Neuronal stem cell (in vitro differentiated cells): ENCODE data around the gene TSTD1.
"Not testable (repeated sequence)": the region's sequence is repeated elsewhere in the genome, so short reads cannot be mapped to it uniquely, and the experiment has no call there.

ENCODE experiments used
- DNase-seq: peaks from one replicate; pipeline ENCODE4 v3.0.0-alpha.2; 2013; ENCODE audit warnings: low spot score
- H2AFZ ChIP-seq: one replicate; pipeline ENCODE4 v1.6.1; 2013; ENCODE audit warnings: mild to moderate bottlenecking, low read length, inconsistent platforms
- H2AK5ac ChIP-seq: 2 replicates; pipeline ENCODE4 v1.6.1; 2013; ENCODE audit warnings: low read depth, mild to moderate bottlenecking, inconsistent platforms, low read length, moderate library complexity, mixed read lengths
- H2BK120ac ChIP-seq: 2 replicates; pipeline ENCODE4 v1.6.1; 2013; ENCODE audit warnings: low read depth, mild to moderate bottlenecking, inconsistent platforms, low read length, moderate library complexity, mixed read lengths
- H2BK12ac ChIP-seq: one replicate; pipeline ENCODE4 v1.6.1; 2013; ENCODE audit warnings: low read length, inconsistent platforms
- H2BK15ac ChIP-seq: 2 replicates; pipeline ENCODE4 v1.6.1; 2013; ENCODE audit warnings: mild to moderate bottlenecking, low read length, inconsistent platforms, mixed read lengths
- H2BK5ac ChIP-seq: one replicate; pipeline ENCODE4 v1.6.1; 2013; ENCODE audit warnings: inconsistent platforms, mild to moderate bottlenecking, low read length, moderate library complexity
- H3K14ac ChIP-seq: one replicate; pipeline ENCODE4 v1.6.1; 2013; ENCODE audit warnings: low read length, inconsistent platforms
- H3K18ac ChIP-seq: 2 replicates; pipeline ENCODE4 v1.6.1; 2013; ENCODE audit warnings: low read length, inconsistent platforms
- H3K23ac ChIP-seq: 2 replicates; pipeline ENCODE4 v1.6.1; 2013; ENCODE audit warnings: low read depth, mild to moderate bottlenecking, mixed read lengths, low read length, inconsistent platforms; ENCODE audit not compliant: poor library complexity
- H3K27ac ChIP-seq: replicated peaks from 3 replicates; pipeline ENCODE4 v1.5.1; 2013; ENCODE audit warnings: low read length, inconsistent platforms
- H3K27me3 ChIP-seq, 3 experiments: 2 replicates each; pipeline ENCODE4 v1.6.1; 2013; ENCODE audit warnings: low read length in 3 of 3, mild to moderate bottlenecking in 2 of 3, inconsistent platforms in 1 of 3, low read depth in 1 of 3, mixed read lengths in 1 of 3, moderate library complexity in 1 of 3; ENCODE audit not compliant: control insufficient read depth in 3 of 3, insufficient read depth in 3 of 3
- H3K36me3 ChIP-seq, 2 donors: replicated peaks in 1 of 2; 2 replicates each; pipeline ENCODE4 v1.6.1; 2013; ENCODE audit warnings: low read length in 2 of 2; ENCODE audit not compliant: control insufficient read depth in 2 of 2, insufficient read depth in 2 of 2
- H3K4ac ChIP-seq: 2 replicates; pipeline ENCODE4 v1.6.1; 2013; ENCODE audit warnings: inconsistent platforms, mild to moderate bottlenecking, low read length, moderate library complexity
- H3K4me1 ChIP-seq, 2 donors: 1 replicate in 1 of 2; 2 replicates in 1 of 2; pipeline ENCODE4 v1.6.1; 2013; ENCODE audit warnings: low read length in 2 of 2, low read depth in 1 of 2; ENCODE audit not compliant: control insufficient read depth in 2 of 2, insufficient read depth in 1 of 2
- H3K4me2 ChIP-seq: one replicate; pipeline ENCODE4 v1.6.1; 2013; ENCODE audit warnings: mild to moderate bottlenecking, low read length, inconsistent platforms; ENCODE audit not compliant: insufficient read depth, poor library complexity, severe bottlenecking
- H3K4me3 ChIP-seq, 2 donors: 2 replicates each; pipeline ENCODE4 v1.5.1; 2013; ENCODE audit warnings: low read length in 2 of 2, mild to moderate bottlenecking in 2 of 2, inconsistent platforms in 1 of 2, moderate library complexity in 1 of 2
- H3K79me1 ChIP-seq: one replicate; pipeline ENCODE4 v1.6.1; 2013; ENCODE audit warnings: low read depth, mild to moderate bottlenecking, inconsistent platforms, low read length, moderate library complexity
- H3K9ac ChIP-seq: one replicate; pipeline ENCODE4 v1.6.1; 2013; ENCODE audit warnings: mild to moderate bottlenecking, low read depth, low read length, inconsistent platforms; ENCODE audit not compliant: poor library complexity
- H3K9me3 ChIP-seq, 2 donors: replicated peaks in 1 of 2; 2 replicates each; pipeline versions ENCODE3 to v1.6.1; 2013; ENCODE audit warnings: low read length in 2 of 2, mild to moderate bottlenecking in 2 of 2, inconsistent platforms in 1 of 2, low read depth in 1 of 2, mixed read lengths in 1 of 2, moderate library complexity in 1 of 2; ENCODE audit not compliant: control insufficient read depth in 2 of 2, insufficient read depth in 1 of 2
- H4K8ac ChIP-seq: one replicate; pipeline ENCODE4 v1.6.1; 2013; ENCODE audit warnings: low read depth, mild to moderate bottlenecking, inconsistent platforms, low read length, moderate library complexity
- H4K91ac ChIP-seq: one replicate; pipeline ENCODE4 v1.6.1; 2013; ENCODE audit warnings: low read length, low read depth, mild to moderate bottlenecking, inconsistent platforms; ENCODE audit not compliant: poor library complexity
- WGBS, 2 donors: extraction: QIAGEN DNeasy Blood & Tissue Kit; methylation state at CpG; one replicate each; pipeline ENCODE4 v1.1.7; 2013; ENCODE audit warnings: missing lambda C conversion rate in 2 of 2, mixed read lengths in 1 of 2; ENCODE audit not compliant: insufficient read length in 2 of 2, insufficient replicate concordance in 1 of 2; ENCODE audit errors: extremely low coverage in 2 of 2; 5-methylcytosine and 5-hydroxymethylcytosine counted together

Gene TSTD1

GRCh38 chr1:161033751-161034150 is 5.0 kb downstream of the TSTD1 start:
- Histone ChIP-seq H3K36me3 (peaks cover 0 to 11% of the 10 kb centered on the region in 2 donors), H2AK5ac (no peak overlapping the region), H4K8ac (no peak overlapping the region), H3K14ac (no peak overlapping the region), H3K9me3 (no peaks in the 10 kb centered on the region), H3K4me1 (peaks cover 5 to 12% of the 10 kb centered on the region in 2 donors), H4K91ac (no peak overlapping the region), H3K4ac (no peak overlapping the region), H2AFZ (no peak overlapping the region), H3K18ac (no peak overlapping the region), H3K9ac (no peak overlapping the region), H3K79me1 (peaks cover 3% of the 10 kb centered on the region), H2BK15ac (no peak overlapping the region), H3K23ac (no peak overlapping the region), H3K4me3 (no peak overlapping the region), H3K27ac (no peak overlapping the region), H3K27me3 (peaks cover 0 to 10% (median 0%) of the 10 kb centered on the region in 3 experiments), H2BK5ac (no peak overlapping the region), H2BK12ac (no peak overlapping the region), H2BK120ac (no peak overlapping the region), H3K4me2 (no peak overlapping the region)
- no peak for DNase-seq
- WGBS, 2 donors: no CpG with 5 or more reads among the region's 3 CpGs

DNA sequence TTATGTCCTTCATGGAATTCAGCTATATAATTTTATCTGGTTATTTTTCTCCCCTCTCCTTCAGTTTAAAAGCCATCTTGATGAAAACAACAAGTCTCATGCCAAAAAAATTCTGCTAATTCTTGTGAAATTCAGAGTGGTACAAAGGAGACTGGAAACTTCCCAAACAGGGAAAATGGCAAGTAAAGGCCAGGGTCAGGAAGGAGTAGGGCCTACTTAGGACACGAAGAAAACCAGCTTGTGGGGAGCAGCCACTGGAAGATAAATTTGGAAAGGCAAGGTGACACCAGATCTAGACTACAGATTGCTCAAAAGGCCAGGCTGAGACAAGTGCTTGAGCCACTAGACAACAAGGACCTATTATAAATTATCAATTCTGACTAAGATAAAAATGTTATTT is 6.4 kb downstream of the TSTD1 start:
- H3K14ac ChIP-seq: no peak overlapping the region
- no peak overlapping the region for H2BK120ac ChIP-seq
- H3K27me3 ChIP-seq: peaks cover 0 to 10% (median 0%) of the 10 kb centered on the region in 3 experiments
- no peaks in the 10 kb centered on the region for H3K9me3 ChIP-seq
- WGBS, 2 donors: no CpG with 5 or more reads among the region's 1 CpG
- H3K4me2 ChIP-seq: no peak overlapping the region
- no peak for DNase-seq
- H3K4me1 ChIP-seq: peaks cover 4% of the 10 kb centered on the region in 2 donors
- no peak overlapping the region for H3K18ac ChIP-seq
- no peak overlapping the region for H2AK5ac ChIP-seq
- no peak overlapping the region for H3K23ac ChIP-seq
- H4K8ac ChIP-seq: no peak overlapping the region
- H3K4me3 ChIP-seq: no peak overlapping the region
- no peak overlapping the region for H4K91ac ChIP-seq
- H2AFZ ChIP-seq: no peak overlapping the region
- H2BK5ac ChIP-seq: no peak overlapping the region
- H3K79me1 ChIP-seq: no peaks in the 10 kb centered on the region
- no peak overlapping the region for H3K4ac ChIP-seq
- no peak overlapping the region for H2BK15ac ChIP-seq
- H2BK12ac ChIP-seq: no peak overlapping the region
- no peak overlapping the region for H3K27ac ChIP-seq
- H3K36me3 ChIP-seq: no peaks in the 10 kb centered on the region
- no peak overlapping the region for H3K9ac ChIP-seq

DNA sequence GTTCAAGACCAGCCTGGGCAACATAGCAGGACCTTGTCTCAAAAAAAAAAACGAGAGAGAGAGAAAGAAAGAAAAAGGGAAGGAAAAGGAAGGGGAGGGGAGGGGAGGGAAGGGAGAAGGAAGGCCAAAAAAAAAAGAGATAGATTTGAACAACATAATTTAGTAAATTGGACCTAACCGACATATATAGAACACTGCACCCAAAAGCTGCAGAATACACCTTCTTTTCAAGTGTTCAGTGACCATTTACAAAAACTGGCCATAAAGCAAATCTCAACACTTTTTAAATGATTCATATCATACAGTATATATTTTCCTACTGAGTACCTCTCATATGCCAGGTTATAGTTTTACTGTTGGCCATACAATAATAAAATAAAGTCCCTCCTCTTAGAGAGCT is 6.9 kb downstream of the TSTD1 start:
- Histone ChIP-seq H3K9me3 (no peaks in the 10 kb centered on the region), H3K36me3 (no peaks in the 10 kb centered on the region), H4K91ac (no peak overlapping the region), H2BK5ac (no peak overlapping the region), H2AK5ac (no peak overlapping the region), H3K27ac (no peak overlapping the region), H3K79me1 (no peaks in the 10 kb centered on the region), H3K4ac (no peak overlapping the region), H3K14ac (no peak overlapping the region), H4K8ac (no peak overlapping the region), H3K4me3 (no peak overlapping the region), H3K4me1 (peaks cover 0 to 3% of the 10 kb centered on the region in 2 donors), H2BK12ac (no peak overlapping the region), H2BK120ac (no peak overlapping the region), H3K18ac (no peak overlapping the region), H3K23ac (no peak overlapping the region), H3K27me3 (peaks cover 0 to 10% (median 0%) of the 10 kb centered on the region in 3 experiments), H2BK15ac (no peak overlapping the region), H3K9ac (no peak overlapping the region), H3K4me2 (no peak overlapping the region), H2AFZ (no peak overlapping the region)
- no peak for DNase-seq
- no CpG with 5 or more reads among the region's 2 CpGs for WGBS, 2 donors

DNA sequence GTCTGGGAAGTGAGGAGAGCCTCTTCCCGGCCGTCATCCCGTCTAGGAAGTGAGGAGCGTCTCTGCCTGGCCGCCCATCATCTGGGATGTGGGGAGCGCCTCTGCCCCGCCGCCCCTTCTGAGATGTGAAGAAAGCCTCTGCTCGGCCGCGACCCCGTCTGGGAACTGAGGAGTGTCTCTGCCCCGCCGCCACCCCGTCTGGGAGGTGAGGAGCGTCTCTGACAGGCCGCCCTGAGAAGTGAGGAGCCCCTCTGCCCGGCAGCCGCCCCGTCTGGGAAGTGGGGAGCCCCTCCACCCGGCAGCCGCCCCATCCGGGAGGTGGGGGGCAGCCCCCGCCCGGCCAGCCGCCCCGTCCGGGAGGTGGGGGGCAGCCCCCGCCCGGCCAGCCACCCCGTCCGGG is 9.3 kb downstream of the TSTD1 start:
- H4K8ac ChIP-seq, H3K9me3 ChIP-seq, H2BK15ac ChIP-seq, H3K79me1 ChIP-seq, H3K23ac ChIP-seq, H3K4me2 ChIP-seq, H3K4me1 ChIP-seq, H2BK120ac ChIP-seq, H3K27ac ChIP-seq, H2BK5ac ChIP-seq, H2AFZ ChIP-seq, H3K18ac ChIP-seq, DNase-seq, H2AK5ac ChIP-seq, H3K27me3 ChIP-seq, H3K9ac ChIP-seq, H3K4ac ChIP-seq, H4K91ac ChIP-seq, H3K4me3 ChIP-seq, H3K36me3 ChIP-seq, H3K14ac ChIP-seq, H2BK12ac ChIP-seq: not testable (repeated sequence)
- WGBS, 2 donors: no CpG with 5 or more reads among the region's 32 CpGs
